ENCODE results near the gene MRPL18.

DNA sequence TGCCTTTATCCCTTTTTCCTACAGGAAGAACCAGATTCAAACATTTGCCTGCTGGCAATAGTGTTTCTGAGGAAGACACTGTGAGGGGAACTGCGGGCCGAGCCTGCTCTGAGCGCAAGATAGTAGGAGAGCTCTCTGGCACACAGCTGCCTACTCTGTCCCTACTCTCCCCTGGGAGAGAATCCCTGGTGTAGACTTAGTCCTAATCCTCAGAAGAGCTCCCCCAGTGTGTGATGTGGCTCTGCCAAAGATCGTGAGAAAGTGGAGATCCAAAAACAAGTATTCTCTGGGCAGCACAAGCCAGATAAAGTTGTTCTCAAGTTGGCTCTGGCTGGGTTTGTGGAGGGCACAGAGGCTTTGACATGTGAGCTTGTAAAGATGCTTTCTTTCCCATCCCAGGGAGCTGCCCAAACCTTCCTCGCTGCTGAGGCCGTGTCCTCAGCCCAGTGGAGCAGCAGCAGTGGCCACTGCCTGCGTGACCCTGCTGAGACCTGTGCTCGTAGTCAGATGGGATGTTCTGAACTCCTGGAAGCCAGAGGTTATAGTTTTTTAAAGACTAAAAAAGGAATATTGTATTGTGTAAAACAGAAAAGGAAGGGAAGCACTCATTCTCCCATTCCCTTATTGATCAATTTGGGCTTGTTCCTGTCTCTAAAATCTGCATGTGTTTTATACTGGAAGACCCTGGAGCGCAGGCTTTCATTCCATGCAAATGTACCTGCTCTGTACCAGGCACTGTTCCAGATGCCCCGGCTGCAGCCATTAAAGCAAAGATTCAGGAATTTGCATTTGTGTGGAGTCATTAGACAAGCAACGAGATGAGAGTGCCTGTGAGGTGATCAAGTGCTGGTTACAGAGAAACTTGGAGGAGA, 40.5 kb downstream of the MRPL18 start:
- TF ChIP-seq, protein P1, sequence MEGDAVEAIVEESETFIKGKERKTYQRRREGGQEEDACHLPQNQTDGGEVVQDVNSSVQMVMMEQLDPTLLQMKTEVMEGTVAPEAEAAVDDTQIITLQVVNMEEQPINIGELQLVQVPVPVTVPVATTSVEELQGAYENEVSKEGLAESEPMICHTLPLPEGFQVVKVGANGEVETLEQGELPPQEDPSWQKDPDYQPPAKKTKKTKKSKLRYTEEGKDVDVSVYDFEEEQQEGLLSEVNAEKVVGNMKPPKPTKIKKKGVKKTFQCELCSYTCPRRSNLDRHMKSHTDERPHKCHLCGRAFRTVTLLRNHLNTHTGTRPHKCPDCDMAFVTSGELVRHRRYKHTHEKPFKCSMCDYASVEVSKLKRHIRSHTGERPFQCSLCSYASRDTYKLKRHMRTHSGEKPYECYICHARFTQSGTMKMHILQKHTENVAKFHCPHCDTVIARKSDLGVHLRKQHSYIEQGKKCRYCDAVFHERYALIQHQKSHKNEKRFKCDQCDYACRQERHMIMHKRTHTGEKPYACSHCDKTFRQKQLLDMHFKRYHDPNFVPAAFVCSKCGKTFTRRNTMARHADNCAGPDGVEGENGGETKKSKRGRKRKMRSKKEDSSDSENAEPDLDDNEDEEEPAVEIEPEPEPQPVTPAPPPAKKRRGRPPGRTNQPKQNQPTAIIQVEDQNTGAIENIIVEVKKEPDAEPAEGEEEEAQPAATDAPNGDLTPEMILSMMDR (IDR thresholded peaks at IDR 0.05; ENCODE audit: low read length) = no peak
- TF ChIP-seq EZH2 (IDR thresholded peaks at IDR 0.05; ENCODE audit: borderline replicate concordance, low read length) = no peak
